ENCODE results near the gene HIVEP3. TPM values are rescaled to one million over a fixed set of nuclear protein-coding genes. Genes with fewer than 3 reads are reported as not detected.

HIVEP3 gene
- total RNA-seq, 2 experiments from 2014 or later, result 18.6 to 20.4 TPM

DNA sequence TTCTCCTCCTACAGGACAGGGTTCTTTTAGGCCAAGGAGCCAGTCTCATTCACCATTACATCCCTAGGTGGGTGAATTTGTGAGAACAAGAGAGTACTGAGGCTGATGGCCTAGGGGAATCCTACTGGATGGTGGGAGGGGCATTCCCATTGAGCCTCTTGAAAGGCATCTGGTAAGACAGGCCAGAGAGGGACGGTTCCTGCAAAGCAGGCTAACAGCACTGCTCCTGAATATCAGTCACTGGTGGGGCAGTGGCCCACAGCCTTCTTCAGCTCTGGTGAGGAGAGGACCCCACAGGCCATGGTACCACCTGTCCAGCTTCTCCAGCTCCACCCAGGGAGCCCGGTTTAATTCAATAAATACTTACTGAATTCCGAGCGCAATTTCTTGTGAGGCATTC is 308.4 kb downstream of the HIVEP3 start:
- intact Hi-C loops (cut with micrococcal nuclease), result no loop called here
- no peaks in the 10 kb centered on the region for H3K27me3 Mint-ChIP-seq
- peaks cover 42% of the 10 kb centered on the region for H3K36me3 Mint-ChIP-seq (ENCODE audit: low read depth)
- TF ChIP-seq, protein P1, sequence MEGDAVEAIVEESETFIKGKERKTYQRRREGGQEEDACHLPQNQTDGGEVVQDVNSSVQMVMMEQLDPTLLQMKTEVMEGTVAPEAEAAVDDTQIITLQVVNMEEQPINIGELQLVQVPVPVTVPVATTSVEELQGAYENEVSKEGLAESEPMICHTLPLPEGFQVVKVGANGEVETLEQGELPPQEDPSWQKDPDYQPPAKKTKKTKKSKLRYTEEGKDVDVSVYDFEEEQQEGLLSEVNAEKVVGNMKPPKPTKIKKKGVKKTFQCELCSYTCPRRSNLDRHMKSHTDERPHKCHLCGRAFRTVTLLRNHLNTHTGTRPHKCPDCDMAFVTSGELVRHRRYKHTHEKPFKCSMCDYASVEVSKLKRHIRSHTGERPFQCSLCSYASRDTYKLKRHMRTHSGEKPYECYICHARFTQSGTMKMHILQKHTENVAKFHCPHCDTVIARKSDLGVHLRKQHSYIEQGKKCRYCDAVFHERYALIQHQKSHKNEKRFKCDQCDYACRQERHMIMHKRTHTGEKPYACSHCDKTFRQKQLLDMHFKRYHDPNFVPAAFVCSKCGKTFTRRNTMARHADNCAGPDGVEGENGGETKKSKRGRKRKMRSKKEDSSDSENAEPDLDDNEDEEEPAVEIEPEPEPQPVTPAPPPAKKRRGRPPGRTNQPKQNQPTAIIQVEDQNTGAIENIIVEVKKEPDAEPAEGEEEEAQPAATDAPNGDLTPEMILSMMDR (IDR thresholded peaks at IDR 0.05), result no peak
- H3K9me3 Mint-ChIP-seq, result no peaks in the 10 kb centered on the region
- no peak overlapping the region for H3K27ac Mint-ChIP-seq
- ChIA-PET CTCF (no interaction called here), POLR2A (interaction anchor here (1.1 kb wide), 1 partner anchor 9 kb away, joined by 3 read pairs; no protein-coding TSS in a partner anchor)
- no peak for ATAC-seq
- no peak for DNase-seq
- peaks cover 29% of the 10 kb centered on the region for H3K4me1 Mint-ChIP-seq (ENCODE audit: low read depth)
- H3K4me3 Mint-ChIP-seq, result no peak overlapping the region

DNA sequence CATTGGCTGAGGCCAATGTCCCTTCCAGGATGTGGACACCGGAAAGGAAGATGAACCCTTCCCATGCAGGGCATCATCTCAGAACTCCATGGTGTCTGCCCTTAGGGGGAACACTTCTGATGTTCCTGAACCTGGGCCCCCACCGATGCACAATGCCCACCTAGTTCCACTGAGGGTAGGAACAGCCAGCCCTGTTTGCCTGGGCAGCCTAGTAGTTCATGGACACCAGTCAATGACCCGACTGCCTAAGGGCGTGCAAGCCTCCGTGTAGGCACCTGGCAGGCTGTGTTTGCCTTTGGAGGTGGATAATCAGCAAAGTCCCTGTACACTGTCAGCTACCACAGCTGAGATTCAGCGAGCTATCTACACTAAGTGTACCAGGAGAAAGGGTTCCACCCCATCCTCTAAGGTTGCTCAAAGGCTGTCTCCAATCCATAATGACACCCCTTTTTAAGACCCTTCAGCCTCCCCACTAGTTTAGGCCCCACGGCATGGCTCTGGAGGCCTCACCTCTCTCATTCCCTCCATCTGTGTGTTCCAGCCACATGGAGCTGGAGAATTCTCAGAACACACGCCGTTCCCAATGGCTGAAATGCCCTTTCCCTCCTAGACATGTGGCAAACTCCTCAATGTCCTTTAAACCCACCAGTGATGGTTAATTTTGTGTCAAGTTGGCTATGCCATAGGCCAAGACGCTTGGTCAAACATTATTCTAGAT is 309.4 kb downstream of the HIVEP3 start:
- Mint-ChIP-seq H3K4me1 (ENCODE audit: low read depth) (peaks cover 30% of the 10 kb centered on the region), H3K36me3 (ENCODE audit: low read depth) (peaks cover 45% of the 10 kb centered on the region), H3K27ac (peak overlapping the region; percentile 21), H3K27me3 (no peaks in the 10 kb centered on the region), H3K9me3 (no peaks in the 10 kb centered on the region), H3K4me3 (no peak overlapping the region)
- CTCF ChIA-PET, result no interaction called here
- DNase-seq (no peak), ATAC-seq (no peak)
- POLR2A ChIA-PET, result no interaction called here
- intact Hi-C loops (cut with micrococcal nuclease), result no loop called here
- TF ChIP-seq, protein P1 (IDR thresholded peaks at IDR 0.05), result no peak

DNA sequence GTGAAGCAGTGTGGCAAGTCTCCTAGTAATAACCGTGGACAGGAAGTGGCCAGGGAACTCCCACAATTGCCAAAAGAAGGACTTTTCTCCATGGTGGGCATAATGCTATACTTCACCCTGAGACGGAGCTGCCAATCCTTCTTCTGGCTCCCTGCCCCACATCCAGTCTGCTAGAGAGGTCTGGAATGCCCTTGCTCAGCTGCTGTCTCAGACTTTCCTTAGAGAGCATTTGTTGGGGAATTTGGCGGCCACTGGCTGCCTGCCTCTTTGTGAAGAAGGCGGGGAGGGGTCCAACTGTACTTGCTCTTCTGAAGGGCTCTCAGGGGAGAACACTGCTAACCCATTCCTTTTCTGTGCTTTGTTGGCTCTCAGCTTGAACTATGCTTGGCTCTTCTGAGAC is 310.5 kb downstream of the HIVEP3 start:
- H3K4me3 Mint-ChIP-seq, result no peak overlapping the region
- peaks cover 44% of the 10 kb centered on the region for H3K36me3 Mint-ChIP-seq (ENCODE audit: low read depth)
- H3K4me1 Mint-ChIP-seq (ENCODE audit: low read depth), result peaks cover 30% of the 10 kb centered on the region
- CTCF ChIA-PET, result no interaction called here
- intact Hi-C loops (cut with micrococcal nuclease), result no loop called here
- ATAC-seq (no peak), DNase-seq (no peak)
- no peaks in the 10 kb centered on the region for H3K9me3 Mint-ChIP-seq
- TF ChIP-seq, protein P1 (IDR thresholded peaks at IDR 0.05), result no peak
- no peaks in the 10 kb centered on the region for H3K27me3 Mint-ChIP-seq
- POLR2A ChIA-PET, result interaction anchor here (1.3 kb wide), 1 partner anchor 16 kb away, joined by 3 read pairs; no protein-coding TSS in a partner anchor
- H3K27ac Mint-ChIP-seq, result peak overlapping the region; percentile 52

DNA sequence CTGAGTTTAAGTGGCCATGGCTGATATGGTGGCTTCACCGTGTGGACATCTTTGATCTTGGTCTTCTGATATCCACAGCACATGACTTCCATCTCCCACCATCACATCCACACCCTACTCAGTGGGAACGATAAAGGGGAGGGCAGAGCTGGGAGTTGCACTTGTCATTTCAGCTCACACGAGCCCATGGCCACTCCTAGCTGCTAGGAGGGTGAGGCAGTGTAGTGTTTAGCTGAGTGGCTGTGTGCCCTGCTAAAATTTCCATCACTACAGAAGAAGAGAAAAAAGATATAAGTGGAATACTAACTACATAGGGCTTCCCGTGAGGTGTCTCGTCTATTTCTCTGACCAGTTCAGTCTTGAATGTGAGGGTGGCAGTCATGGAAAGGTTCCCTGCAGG is 310.9 kb downstream of the HIVEP3 start:
- no peaks in the 10 kb centered on the region for H3K27me3 Mint-ChIP-seq
- peaks cover 30% of the 10 kb centered on the region for H3K4me1 Mint-ChIP-seq (ENCODE audit: low read depth)
- TF ChIP-seq, protein P1 (IDR thresholded peaks at IDR 0.05), result no peak
- intact Hi-C loops (cut with micrococcal nuclease), result no loop called here
- H3K36me3 Mint-ChIP-seq (ENCODE audit: low read depth), result peaks cover 44% of the 10 kb centered on the region
- no peaks in the 10 kb centered on the region for H3K9me3 Mint-ChIP-seq
- ChIA-PET POLR2A (interaction anchor here (1.3 kb wide), 1 partner anchor 16 kb away, joined by 3 read pairs; no protein-coding TSS in a partner anchor), CTCF (no interaction called here)
- H3K27ac Mint-ChIP-seq, result peak overlapping the region; percentile 52
- no peak for ATAC-seq
- no peak for DNase-seq
- no peak overlapping the region for H3K4me3 Mint-ChIP-seq

DNA sequence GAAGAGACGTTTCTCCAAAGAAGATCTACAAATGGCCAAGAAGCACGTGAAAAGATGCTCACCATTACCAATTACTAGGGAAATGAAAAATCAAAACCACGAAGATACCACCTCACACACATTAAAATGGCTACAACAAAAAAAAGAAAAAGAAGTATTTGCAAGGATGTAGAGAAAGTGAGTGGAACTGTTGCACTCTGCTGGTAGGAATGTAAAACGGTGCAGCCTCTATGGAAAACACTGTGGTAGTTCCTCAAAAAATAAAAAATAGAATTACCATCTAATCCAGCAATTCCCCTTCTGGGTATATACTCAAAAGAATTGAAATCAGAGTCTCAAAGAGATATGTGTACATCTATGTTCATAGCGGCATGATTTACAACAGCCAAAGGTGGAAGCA is 318.8 kb downstream of the HIVEP3 start:
- peaks cover 34% of the 10 kb centered on the region for H3K4me1 Mint-ChIP-seq (ENCODE audit: low read depth)

More for the DNA sequence above, 318.8 kb downstream of the HIVEP3 start:
- no peak overlapping the region for H3K27ac Mint-ChIP-seq
- POLR2A ChIA-PET, result no interaction called here
- no peak for DNase-seq
- H3K36me3 Mint-ChIP-seq (ENCODE audit: low read depth), result peaks cover 44% of the 10 kb centered on the region
- TF ChIP-seq, protein P1 (IDR thresholded peaks at IDR 0.05), result no peak
- ATAC-seq, result no peak
- no peaks in the 10 kb centered on the region for H3K27me3 Mint-ChIP-seq
- intact Hi-C loops (cut with micrococcal nuclease), result no loop called here
- H3K4me3 Mint-ChIP-seq, result no peak overlapping the region
- peaks cover 7% of the 10 kb centered on the region for H3K9me3 Mint-ChIP-seq
- CTCF ChIA-PET, result interaction anchor here (0.9 kb wide), 1 partner anchor 16 kb away, joined by 3 read pairs; no protein-coding TSS in a partner anchor
